AG09309 (cell line): ENCODE results near the gene PDE4D.
A peak's percentile ranks its signal among the peaks of the same experiment; 100 is the strongest.

Experiments used
- DNase-seq: peaks from one replicate; pipeline ENCODE4 v3.0.0-alpha.2; 2010; ENCODE audit warnings: low read depth
- H3K4me3 ChIP-seq: 2 replicates; pipeline ENCODE4 v1.5.1; 2011; ENCODE audit warnings: mild to moderate bottlenecking, low read depth, low read length, moderate library complexity; ENCODE audit not compliant: control insufficient read depth
- CTCF ChIP-seq: IDR thresholded peaks from 2 replicates; pipeline ENCODE4 v1.5.1; 2011; ENCODE audit warnings: mild to moderate bottlenecking, low read depth, low read length, inconsistent platforms; ENCODE audit not compliant: insufficient read depth, control insufficient read depth; ENCODE audit errors: missing control alignments

PDE4D gene

GRCh38 chr5:59769832-59770231 lies 123.7 kb downstream of the PDE4D start:
- no peak for TF ChIP-seq CTCF
- H3K4me3 ChIP-seq = no peak overlapping the region
- no peak for DNase-seq

GRCh38 chr5:59769041-59769360 lies 124.5 kb downstream of the PDE4D start:
- no peak for DNase-seq
- TF ChIP-seq CTCF = no peak
- H3K4me3 ChIP-seq = peak overlapping the region; percentile 60

- no peak for TF ChIP-seq CTCF
- DNase-seq = no peak
- peak overlapping the region; percentile 60 for H3K4me3 ChIP-seq
These were observed 125.1 kb downstream of the PDE4D start for GRCh38 chr5:59768152-59769040.

GRCh38 chr5:59767681-59768151 lies 125.8 kb downstream of the PDE4D start:
- TF ChIP-seq CTCF = no peak
- no peak for DNase-seq
- peak overlapping the region; percentile 60; the same call in 1 of the 2 replicates for H3K4me3 ChIP-seq

- no peak overlapping the region for H3K4me3 ChIP-seq
- TF ChIP-seq CTCF = no peak
- no peak for DNase-seq
These were observed 126.3 kb downstream of the PDE4D start for GRCh38 chr5:59767211-59767605.

- H3K4me3 ChIP-seq = no peak overlapping the region
- TF ChIP-seq CTCF = no peak
- no peak for DNase-seq
These were observed 126.9 kb downstream of the PDE4D start for GRCh38 chr5:59766427-59767210.
